GM19023 (cell line): ENCODE data around the gene TMED7.

Experiments used
- ATAC-seq: cut with Tn5 transposase; IDR thresholded peaks from one replicate; pipeline ENCODE4 v1.9.1; 2021; ENCODE audit warnings: mild to moderate bottlenecking, moderate library complexity; ENCODE audit not compliant: unreplicated experiment

The TMED7 gene

DNA sequence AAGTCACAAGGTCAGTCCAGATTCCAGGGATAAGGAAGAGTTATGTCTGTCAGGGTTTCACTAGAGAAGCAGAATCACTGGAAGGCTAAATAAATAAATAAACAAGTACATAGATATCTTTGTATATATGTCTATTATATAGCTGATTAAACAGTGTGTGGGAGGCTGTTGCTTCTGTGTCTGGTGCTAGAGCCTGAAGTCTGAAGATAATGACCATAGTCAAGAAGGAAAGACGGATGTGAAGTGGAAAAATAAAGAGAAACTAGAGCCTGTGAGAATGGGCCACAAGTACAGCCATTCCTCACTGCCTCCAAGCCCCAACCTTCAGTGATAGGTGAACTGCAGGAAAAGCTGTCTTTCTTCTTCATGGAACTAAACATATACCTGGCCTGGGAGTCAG lies 4.1 kb upstream of the TMED7 start:
- no peak for ATAC-seq

DNA sequence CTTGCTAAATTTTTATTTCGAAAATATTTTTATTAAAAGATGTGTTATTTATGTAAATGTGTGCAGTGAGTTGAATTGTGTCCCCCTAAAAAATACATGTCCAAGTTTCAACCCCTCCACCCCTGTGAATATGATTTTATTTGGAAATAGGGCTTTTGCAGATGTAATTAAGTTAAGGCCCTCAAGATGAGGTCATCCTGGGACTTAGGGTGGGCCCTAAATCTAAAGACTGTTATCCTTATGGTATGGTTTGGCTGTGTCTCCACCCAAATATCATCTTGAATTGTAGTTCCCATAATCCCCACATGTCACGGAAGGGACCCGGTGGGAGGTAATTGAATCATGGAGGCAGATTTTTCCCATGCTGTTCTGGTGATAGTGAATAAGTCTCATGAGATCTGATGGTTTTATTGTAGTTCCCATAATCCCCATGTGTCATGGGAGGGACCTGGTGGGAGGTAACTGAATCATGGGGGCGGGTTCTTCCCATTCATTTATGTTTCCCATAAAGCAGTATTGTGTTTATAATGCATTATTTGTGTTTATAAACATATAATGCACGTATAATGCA lies 1.5 kb upstream of the TMED7 start:
- ATAC-seq = no peak

DNA sequence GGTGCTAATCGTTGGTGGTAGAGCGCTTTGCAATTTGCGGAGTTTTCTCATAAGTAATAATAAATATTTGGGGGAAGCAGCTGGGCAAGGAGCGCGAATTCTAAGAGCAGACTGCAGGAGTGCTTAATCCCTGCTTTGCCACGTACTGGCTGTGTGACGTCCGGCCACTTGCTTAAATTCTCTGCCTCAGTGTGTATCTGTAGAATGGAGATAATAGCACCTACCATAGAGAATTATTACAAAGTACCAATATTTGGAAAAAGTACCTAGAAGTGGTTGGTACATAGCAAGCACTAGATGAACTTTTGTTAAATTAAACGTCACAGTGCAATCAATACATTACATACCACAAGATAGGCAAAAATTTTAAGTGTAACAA lies 598 bp upstream of the TMED7 start:
- peak; percentile 25 for ATAC-seq

DNA sequence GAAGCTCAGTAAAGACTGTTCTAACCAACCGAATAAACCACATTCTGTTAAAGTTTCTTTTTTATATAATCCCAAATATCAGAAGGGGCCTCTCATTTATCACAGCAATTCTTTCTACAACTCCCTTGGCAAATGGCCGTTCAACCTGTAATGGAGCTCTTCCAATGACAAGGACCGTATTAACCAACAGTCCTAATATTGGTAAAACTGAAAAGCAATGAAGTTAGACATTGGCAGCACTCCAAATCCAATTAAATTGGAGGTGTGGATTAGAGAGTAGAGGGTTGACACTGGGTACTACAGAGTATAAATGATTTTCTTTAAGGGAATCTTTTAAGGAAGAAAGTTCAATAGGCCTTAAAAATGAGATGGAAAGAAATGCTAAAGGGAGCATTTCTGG lies 842 bp downstream of the TMED7 start:
- no peak for ATAC-seq

DNA sequence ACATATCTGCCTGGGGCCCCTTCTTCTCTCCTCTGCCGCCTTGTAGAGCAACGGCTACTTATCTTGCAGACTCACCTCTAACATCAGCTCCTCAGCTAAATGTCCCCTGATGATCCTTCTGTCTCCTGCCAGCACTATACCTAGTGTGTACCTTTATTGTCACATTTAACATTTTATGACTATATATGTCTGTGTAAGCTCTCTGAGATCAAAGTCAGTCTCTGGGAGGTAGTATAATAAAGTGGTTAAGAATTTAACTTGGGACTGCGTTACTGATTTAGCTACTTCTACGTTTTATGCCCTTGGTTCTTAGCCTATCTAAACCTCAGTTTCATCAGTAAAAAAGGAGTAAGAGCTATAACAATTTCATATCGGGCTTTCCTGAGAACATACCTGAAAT lies 2.2 kb downstream of the TMED7 start:
- ATAC-seq = no peak

DNA sequence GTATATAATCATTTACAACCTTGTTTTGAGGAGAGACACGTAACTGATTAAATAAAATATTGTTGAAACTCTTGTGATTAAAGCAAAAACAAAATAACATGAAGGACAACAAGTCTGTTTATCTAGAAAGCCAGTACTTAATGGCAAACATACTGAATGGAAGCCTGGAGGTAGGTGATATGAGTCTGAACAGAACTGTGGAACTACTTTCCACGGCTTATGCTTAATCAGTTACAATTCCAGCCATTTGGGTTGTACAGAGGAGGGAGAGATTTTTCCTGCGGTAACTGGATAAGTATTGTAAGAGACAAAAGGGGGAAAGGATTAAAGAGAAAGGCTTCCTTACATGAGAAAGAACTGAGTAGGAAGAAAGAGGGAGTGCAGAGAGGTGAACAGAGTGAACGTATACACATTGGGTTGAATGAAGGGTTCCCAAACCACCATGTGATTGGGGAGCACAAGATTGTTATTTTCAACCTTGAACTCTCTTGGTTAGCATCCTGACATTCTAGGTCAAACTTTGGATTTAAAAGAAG lies 4.4 kb downstream of the TMED7 start:
- no peak for ATAC-seq

DNA sequence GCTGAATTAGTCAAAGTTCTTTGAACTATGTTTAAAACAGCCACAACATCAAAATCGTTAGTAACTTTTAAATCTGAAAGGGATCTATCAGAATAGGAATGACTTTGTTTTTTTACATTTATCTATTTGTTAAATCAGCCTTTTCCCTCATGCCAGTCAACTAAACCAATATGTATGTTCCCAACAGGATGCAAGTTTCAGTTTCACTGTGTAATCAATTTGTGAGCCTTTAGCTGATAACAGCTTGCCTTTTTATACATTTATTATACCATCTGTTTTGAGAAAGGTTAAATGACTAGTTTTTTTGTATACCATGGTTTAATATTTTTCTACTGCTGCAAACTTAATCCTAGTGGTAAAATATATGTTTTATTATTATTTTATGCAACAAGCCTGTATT lies 8.9 kb downstream of the TMED7 start:
- no peak for ATAC-seq

DNA sequence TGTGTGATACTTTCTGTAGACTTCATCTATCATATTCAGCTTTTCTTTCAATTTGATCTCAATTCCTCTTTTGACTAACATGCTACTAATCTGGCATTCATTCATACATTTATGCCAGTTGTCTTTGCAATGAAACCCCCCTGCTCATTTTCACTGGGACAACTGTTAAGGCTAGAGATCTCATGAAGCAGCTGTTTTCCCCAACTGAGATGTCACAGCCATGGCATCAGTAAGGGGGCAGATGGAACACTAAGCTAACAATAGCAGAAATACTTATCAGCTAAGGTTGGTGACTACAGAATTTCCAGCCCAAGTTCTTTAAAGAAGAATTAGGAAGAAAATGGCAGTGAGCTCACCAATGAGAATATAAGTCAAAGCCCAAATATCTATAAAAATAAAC lies 9.4 kb downstream of the TMED7 start:
- no peak for ATAC-seq

DNA sequence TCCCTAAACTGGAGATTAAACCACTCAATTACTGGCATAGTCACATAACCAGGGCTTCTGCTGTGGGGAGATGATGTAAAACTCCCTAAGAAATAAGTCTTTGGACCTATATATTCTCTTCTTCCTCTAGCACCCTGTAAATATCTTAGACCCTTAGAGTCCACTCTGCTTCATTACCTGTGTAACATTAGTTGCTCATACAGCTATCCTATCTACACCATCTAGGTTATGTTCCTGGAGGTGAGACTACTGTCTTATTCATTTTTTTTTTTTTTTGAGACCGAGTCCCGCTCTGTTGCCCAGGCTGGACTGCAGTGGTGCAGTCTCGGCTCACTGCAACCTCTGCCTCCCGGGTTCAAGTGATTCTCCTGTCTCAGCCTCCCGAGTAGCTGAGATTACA lies 14.0 kb downstream of the TMED7 start:
- ATAC-seq = no peak

DNA sequence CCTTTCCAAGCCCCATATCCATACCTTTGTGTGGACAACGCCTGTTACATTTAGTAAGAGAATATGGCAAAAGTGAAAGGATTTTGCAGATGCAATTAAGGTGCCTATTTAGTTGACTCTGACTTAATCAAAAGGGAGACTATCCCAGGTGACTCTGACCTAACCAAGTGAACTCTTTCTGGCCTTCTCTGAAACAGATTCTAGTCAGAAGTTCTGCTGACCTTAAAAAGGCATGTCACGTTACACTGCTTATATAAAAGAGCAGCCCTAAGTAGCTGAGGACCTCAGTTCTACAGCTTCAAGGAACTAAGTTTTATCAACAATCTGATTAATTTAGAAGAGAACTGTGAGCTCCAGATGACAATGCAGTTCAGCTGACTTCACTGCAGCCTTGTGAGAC lies 17.9 kb downstream of the TMED7 start:
- no peak for ATAC-seq

DNA sequence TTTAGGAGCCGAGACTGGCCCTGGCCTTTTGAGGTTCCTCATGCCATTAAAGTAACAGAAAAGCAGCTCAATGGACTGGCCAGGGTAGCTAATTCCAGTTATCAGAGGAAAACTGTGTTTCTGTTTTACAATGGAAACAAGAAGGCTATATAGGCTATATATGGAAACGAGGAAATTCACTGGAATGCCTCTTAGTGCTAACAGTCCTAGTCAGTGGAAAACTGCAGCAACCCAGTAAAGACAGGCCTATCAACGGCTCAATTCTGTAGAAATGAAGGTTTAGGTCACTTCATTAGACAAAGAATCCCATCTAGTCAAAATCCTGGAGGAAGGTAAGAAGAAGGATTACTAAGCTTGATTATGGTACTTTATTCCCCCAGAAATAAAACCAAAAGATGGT lies 20.4 kb downstream of the TMED7 start:
- ATAC-seq = no peak

DNA sequence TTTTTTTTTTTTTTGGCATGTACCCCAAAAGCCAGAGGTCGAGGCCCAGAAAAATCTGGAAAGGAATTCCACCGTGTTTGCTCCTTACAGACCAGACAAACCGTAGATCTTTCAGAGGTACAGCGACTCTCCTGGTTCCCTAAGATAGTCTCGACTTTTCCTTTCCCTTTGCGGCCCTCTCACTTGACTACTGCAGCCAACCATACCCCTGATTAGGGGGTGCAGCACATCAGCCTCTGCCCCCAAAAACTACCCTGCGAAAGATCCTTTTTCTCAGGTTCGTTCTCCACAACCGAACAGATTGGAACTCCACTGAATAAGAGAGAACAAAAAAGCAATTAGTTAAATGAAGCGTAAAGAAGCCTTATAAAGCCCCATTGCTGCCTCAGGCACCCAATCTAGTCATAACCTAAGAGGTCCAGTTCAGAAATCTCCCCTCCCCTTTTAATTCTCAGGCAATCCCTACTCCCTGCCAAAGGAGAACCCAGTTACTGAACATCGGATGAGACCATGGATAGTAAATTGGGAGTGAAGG lies 23.2 kb downstream of the TMED7 start:
- peak; percentile 4 for ATAC-seq

DNA sequence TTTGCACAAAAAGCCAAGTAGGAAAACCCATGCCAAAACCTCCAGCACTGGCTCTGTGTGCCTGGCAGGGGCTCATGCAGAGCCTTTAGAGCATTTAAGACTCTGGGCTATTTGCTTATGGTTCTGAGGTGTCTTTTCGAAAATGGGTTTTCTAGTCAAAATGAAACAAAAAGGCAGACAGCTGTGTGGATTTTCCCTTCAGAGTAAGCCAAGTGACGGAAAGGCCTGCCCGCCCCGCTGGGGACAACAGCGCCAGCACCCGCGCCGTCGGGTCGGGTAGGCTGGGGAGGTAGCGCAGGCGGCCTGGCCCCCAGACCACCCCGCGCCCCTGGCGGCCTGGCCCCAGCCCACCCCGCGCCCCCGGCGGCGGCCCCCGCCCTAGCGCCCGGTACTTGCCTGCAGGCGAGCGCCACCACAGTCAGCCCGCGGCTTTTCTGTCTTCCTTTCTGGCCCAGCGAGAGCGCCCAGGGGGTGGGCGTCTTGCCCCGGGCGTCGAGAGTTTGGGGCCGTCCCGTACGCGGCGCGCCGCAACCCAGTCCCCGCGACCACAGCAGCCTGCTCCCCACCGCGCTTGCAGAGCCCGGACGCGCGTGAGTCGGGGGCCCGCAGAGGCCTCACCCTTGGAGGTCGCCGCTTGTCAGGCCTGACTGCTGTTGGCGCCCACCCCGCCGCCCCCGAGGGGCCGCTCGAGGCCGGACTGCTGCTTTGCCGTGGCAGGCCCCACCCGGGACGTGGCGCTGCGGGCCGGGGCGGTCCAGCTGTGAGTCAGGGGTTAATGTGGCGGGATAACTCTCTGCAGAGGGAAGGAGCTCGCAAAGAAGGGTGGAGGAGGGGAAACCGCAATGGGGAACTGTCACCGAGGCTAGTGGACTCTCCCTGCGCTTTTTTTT lies 23.9 kb downstream of the TMED7 start, which contains the start of gene TICAM2:
TSS of gene TICAM2 (minus strand) at position 779 of the 890 bp plus-strand sequence. CDS start 21,223 bp downstream, outside the sequence.
- peak; percentile 78 for ATAC-seq

DNA sequence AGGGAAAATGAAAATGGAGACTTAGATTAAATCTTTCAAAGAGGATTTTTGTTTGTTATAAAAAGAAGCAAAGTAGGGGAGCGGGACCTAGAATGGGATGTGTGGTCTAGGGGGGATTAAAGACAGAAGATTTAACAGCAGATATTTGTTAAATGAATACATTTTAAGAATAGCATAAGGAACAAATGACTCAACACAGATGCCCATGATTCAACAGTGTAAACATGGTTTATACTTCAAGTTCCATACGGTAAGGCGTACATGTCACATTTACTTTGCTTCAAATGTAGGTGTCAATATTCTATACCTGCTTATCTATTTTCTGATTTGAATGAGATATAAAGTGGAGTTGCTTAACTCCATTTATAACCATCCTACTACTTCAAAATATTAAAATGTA lies 25.1 kb downstream of the TMED7 start:
- no peak for ATAC-seq

DNA sequence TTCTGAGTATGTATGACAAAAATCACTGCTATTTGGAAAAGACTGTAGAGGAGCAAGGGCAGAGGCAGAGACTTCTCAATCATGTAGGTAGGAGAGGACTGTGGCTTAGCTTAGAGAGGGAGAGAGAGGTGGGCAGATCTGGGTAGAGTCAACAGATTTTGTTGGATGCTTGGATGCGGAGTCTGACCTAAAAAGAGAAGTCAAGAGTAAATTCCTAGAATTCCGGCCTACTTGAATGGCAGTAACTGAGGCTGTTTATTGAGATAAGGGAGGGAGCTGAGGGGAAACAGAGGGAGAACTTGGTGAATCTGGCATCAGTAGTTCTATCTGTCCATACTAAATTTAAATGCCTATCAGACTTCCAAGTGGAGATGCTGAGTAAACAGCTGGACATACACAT lies 25.9 kb downstream of the TMED7 start:
- no peak for ATAC-seq

DNA sequence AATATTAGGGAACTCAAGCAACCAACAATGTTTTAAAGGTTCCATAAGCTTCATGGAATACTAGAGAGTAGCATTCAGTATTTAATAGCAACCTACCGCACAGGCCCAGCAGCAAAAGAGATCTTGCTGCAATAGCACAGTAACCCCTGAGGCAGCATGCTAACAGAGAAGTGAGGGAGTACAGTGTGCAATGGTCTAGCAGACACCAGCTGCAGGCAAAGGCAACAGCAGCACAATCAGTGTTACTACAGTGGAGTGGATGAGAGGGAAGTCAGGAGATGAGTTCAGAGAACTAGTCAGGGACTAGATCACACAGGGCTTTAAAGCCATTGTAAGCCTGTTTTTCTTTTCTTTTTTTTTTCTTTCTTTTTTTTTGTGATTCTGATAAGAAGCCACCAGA lies 26.3 kb downstream of the TMED7 start:
- ATAC-seq = peak; percentile 34

DNA sequence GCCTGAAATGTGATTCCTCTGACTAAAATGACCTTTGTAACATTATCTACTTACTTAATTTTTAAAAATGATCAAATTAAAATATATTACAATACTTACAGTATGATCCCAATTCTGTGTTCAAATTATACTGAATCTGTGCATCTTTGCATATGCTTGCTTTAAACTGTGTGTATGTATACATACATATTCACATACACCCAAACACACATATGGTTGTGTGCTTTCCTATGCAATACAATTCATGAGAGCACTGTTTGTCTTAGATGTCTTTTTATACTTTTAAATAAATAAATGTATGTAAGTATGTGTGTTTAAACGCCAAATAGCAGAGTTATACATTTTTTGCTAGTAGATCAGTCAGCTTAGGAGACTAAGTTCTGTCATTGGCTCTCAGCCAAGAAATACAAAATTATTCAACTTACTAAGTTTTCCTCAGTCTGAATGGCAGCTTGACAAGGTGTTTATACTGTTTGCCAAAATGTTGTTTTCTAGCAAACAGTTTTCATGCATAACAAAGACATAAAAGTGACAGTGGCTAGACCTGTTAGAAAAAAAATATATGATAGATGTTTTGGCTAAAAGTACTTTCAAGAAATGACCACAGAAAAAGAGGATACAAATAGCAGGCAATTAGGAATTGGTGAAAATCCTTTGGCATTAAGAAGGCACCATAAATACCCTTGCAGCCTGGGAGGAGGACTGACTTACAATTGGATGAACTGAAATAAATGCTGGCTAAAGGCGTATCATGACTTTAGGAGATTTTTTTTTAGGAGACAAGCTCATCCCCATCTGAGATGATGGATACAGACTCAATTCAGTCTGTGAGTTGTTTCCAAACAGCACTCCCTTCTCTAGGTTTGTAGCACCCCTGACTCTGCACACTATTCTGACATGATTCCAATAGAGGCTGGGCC lies 31.4 kb downstream of the TMED7 start:
- no peak for ATAC-seq

DNA sequence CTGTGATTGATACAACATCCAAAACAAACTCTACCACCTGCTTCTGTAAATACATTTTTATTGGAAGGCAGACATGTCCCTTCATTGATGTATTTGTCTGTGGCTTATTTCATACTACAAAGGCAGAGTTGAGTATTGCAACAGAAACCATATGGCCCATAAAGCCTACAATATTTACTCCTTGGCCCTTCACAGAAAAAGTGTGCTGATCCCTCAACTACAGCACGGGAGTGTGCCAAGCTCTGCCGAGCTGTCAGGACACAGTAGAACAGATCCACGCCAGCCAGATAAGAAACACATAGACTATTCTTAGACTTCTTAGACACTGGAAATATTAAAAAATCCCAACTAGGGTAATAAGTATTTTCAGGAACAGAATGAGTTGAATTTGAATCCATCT lies 36.8 kb downstream of the TMED7 start:
- no peak for ATAC-seq

DNA sequence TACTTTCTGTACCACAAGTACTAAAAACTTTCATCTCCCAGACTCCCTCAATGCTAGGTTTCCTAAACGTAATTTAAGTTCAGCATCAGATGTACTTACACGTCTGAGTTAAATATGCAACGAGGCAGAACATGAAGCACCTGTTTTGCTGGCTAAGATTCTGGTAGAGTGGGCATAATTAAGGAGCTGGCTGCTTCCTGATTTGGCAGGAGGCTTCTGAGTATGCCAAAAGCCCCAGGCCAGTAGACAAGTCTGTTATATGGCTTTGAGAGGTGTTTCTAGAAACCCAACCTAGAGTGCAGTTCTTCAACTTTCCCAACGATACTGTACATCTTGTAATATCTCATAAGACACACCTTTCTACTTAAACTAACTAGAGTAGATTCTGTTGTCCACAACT lies 37.2 kb downstream of the TMED7 start:
- ATAC-seq = no peak

DNA sequence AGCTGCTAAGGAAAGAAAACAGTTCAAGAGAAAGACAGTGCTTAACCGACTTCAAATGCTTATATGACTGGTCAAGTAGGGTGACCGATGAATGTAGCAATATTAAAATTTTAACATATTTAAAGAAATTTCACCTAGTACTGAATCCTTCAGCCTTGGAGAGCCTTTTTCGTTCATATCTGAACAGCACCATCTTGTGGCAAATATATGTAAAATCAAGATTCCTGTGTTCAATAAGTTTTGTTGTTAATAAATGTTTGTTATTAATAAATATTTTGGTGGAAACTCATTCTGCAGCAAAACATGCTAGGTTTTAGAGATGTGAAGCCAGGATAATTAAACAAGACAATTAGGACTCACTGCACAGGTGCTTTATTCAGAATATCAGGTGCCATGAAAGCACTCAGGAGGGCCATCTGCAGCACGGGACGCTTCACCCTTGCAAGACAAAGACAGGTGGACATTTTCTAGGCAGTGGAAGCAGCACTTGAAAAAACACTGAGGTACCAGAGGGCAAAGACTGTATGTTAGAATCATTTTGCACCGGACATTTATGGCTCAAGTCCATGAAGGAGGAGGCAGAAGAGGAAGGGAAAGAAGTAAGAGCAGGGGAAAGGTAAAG lies 39.2 kb downstream of the TMED7 start:
- no peak for ATAC-seq

DNA sequence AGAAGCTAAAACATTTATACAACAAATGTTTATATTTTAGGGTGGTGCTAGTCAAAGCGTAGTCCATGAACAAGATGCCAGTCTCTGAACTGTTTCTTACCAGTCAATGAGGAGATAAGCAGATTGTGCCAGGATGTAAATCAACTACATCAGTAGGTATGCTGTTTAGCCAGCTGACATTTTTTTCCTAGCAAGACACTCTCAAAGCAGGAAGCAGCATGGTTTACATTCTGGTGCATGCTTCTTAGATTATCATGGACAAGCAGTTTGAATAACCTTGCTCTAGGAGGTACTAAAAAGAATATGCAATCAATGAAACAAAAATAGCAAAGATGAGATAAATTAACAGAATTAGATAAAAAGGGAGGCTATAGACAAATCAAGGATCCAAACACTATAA lies 40.6 kb downstream of the TMED7 start:
- no peak for ATAC-seq
